ENCODE data around the gene ZNF396.
A peak's percentile ranks its signal among the peaks of the same experiment; 100 is the strongest.

The ZNF396 gene

DNA sequence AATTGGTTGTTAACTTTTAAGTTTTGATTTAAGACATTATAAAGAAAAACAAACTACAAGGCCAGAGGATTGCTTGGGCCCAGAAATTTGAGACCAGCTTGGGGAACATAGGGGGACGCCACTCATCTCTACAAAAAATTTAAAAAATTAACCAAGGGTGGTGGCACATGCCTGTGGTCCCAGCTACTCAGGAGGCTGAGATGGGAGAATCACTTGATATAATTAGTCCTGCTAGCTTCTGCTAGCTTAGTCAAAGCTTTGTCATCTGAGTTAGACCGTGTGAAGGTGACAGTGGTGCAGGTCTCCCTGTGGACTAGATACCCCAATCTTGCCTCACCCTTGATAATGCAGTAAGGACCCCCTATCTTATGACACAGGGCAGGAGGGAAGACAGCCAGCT lies 6.0 kb upstream of the ZNF396 start:
- DNase-seq (ENCODE audit: low read depth in 3 of 3): no peak

DNA sequence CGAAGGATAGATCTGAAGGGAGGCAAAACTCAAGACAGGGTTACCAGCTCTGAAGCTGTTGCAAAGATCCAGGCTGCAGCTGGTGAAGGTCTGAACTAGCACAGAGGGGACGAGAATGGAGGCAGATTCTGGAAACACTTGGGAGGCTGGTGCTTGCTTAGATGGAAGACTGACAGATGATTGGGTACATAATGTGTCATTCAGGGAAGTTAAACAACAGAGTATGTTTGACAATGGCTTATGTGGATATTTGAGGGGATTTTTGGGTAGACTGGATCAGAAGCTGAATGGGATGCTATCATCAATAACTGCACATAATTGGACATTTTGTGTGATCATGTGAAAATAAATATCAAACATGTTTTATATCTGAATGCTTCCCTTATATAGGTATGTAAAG lies 2.3 kb upstream of the ZNF396 start:
- DNase-seq (ENCODE audit: low read depth in 3 of 3): no peak

DNA sequence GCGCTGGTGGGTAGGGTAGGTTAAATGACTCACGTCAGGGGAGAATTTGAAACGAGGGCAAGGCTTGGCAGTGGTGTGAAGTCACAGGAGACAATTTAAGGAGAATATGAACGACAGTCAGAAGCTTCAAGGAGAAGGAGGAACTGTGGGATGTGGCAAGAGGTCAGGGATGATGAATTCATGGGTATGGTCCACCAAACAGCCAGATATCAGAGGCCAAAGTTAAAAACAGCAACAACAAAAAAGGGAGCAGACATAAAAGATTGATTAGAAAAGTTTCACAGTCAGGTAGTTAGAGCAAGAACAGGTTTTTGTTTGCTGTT lies 1.4 kb upstream of the ZNF396 start:
- no peak for DNase-seq (ENCODE audit: low read depth in 3 of 3)

DNA sequence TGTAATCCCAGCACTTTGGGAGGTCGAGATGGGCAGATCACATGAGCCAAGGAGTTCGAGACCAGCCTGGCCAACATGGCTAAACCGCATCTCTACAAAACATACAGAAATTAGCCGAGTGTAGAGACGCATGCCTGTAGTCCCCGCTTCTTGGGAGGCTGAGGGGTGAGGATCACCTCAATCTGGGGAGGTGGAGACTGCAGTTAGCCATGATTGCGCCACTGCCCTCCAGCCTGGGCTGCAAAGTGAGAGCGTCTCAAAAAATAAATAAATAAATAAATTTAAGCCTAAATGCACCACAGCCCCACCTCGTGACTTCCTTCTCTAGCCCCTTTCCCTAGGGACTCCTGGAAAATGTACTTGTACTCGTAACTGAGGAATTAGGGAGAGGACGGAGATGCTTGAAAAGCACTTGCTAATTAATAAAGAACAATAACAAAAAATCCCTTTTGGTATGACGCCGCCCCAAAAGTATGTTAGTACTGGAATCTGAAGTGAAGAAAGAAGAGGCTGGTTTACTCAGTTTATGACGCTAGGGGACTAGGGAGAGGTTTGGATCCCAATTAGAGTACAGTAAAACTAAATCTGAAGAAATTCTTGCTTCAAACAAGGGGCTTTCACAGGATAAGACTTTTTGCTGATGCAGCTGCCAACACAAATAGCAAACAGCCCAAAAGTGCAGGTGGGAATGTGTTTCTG lies 887 bp upstream of the ZNF396 start:
- DNase-seq (ENCODE audit: low read depth in 3 of 3): no peak

DNA sequence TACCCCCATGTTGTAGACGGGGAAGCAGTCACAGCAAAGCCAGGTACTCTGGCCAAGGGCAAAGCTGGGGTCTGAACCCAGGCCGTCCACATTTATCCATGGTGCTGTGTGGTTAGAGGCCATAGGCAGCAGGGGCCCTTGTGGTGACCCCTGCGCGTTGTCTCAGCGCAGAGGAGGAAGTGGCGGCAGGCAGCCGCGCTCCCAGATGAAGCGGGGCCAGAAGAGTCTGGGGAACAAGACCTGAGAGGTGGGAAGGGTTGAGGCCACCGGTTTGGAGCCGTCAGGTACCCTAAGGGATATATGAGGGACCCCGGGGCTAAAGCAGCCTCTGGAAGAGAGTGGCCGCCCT lies 770 bp downstream of the ZNF396 start:
- no peak for DNase-seq (ENCODE audit: low read depth in 3 of 3)

DNA sequence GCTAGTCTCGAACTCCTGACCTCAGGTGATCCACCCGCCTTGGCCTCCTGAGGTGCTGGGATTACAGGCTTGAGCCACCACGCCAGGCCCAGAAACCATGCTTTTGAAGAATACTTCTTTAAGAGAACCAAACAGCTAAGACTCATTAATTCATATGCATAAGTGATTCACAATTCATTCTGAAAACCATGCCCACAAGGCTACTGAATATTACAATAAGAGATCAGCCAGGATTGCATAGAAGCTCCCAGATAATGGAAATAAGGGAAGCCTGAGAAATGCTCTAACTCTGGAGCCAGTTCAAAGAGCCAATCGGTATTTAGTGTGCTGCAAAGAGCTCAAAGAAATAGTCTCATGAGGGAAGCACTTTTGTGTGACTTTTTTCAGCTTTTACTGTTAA lies 2.4 kb downstream of the ZNF396 start:
- DNase-seq (ENCODE audit: low read depth in 3 of 3): no peak

DNA sequence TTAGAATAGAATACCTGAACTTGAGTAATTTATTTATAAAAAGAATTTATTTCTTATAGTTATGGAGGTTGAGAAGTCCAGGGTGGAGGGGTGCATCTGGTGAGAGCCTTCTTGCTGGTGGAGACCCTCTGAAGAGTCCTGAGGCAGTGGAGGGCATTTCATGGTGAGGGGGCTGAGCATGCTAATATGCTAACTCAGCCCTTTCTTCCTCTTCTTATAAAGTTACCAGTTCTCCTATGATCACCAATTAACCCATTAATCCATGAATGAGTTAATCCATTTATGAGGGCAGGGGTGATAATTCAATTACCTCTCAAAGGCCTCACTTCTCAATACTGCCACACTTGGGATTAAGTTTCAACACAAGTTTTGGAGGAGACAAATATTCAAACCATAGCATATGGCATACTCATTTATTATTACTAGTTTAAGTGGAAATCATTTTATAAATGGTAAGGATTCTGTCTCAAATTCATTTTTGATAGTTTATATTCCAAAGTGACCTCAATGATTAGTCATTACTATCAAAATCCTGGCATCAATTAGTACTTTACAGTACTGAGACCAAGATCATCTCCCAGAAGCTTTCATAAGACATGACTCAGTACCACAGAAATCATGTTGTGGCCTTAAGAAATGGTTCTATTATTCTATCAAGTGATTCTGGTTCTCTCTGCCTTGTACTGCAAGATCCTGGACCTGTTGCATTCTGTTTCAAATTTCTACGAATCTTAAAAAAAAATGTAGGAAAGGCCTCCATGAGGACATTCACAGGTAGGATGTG lies 5.5 kb downstream of the ZNF396 start:
- DNase-seq (ENCODE audit: low read depth in 3 of 3): no peak

DNA sequence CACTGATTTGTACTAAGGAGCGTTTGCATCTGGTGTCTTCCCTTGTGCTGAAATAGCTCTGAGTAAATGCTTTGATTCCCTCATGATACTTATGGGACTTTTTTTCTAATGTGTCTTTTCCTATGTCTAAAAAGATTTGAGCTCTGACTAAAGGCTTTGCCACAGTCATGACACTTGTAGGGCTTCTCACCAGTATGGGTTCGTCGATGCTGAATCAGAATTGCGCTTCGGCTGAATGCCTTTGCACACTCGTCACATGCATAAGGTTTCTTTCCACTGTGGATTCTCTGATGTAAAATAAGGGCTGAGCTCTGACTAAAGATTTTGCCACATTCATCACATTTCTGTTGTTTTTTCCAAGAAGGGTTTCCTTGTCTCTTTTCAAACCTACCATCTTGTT lies 8.0 kb downstream of the ZNF396 start:
- DNase-seq (ENCODE audit: low read depth in 3 of 3): no peak

DNA sequence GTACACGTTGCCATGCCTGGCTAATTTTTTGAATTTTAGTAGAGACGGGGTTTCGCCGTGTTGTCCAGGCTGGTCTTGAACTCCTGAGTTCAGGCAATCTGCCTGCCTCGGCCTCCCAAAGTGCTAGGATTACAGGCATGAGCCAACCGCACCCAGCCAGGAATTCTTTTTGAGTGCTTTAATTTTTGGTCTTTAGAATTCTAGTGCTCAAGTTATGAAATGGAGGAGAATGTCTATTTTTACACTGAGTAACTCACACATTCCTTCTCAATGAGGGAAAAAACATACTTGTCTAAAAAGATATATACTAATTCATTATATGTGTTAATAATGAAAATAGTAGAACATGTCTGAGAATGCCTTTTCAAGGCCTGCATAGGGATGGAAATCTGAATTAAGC lies 8.5 kb downstream of the ZNF396 start:
- no peak for DNase-seq (ENCODE audit: low read depth in 3 of 3)

DNA sequence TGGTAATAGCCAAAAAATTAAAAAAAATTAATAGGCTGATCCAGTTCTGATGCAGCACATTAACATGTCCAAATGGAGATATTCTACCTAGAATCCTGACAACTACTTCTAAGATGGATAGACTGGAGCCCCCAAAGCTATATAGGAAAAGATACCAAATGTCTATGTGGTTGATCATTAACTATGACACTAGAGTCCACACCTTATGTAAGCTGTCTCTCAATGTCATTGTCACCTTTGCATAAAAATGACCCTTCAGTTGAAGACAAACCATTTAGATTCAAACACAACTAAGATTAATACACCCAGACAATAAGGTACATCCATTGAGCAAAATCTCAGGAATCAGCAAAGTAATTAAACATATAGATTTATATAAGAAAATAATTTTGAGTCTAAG lies 14.6 kb downstream of the ZNF396 start:
- DNase-seq (ENCODE audit: low read depth in 3 of 3): no peak

DNA sequence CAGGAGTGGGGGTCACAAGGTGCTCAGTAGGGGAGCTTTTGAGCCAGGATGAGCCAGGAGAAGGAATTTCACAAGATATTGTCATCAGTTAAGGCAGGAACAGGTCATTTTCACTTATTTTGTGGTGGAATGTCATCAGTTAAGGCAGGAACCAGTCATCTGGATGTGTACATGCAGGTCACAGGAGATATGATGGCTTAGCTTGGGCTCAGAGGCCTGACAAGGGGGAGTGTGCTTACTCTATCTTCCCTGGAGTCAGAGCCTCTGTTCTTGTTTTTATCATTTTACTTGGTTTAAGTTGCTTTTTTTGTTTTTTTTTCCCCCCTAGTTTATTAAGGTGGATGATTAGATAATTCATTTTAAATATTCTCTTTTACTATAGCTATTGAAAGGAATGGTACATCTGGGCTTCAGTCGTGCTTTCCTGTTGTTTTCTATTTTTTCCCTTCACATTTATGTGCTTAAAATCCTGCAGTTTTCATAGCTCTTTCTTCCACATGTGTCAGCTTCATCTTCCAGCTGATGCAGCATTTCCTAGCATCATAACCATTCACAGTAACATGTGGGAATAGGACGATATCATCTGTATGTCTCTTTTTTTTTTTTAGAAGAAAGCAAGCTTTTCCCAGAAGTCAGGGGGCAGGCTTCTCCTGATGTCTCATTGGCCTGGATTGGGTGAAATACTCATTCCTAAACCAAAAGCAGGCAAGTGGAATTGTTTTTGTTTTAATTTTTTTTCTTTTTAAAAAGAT lies 15.4 kb downstream of the ZNF396 start:
- DNase-seq (ENCODE audit: low read depth in 3 of 3): no peak

DNA sequence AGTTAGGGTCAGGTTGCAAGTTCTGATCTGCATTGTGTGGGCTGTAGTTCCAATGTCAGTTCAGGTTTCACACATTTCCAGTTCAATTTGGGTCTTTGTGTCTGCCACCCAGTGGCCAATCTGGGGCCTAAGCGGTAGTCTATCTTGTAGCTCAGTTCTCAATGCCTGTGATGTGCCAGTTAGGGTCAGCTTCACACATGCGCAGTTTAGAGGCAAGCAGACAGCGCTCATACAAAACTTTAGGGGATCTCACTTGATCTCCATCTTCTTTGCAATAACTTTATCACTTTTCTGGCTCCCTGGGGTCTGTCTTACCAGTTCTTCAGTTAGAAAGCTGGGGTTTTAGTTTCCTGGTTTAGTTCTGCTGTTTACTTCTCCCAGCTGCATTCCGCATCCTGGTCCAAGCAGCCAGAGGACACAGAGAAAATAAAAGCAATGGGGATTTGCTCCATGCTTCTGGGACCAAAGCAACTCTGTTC lies 22.0 kb downstream of the ZNF396 start:
- DNase-seq (ENCODE audit: low read depth in 3 of 3): peak; percentile 19 to 42 (median 19)

DNA sequence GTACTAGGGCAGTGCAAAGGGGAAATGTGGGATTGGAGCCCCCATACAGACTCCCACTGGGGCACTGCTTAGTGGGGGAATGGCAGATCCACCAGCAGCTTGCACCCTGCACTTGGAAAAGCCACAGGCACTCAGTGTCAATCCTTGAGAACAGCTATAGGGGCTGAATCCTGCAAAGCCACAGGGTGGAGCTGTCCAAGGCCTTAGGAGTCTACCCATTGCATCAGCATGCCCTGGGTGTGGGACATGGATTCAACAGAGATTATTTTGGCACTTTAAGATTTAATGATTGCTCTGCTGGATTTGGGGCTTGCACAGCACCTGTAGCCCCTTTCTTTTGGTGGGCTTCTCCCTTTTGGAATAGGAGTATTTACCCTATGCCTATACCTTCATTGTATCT lies 24.4 kb downstream of the ZNF396 start:
- no peak for DNase-seq (ENCODE audit: low read depth in 3 of 3)

DNA sequence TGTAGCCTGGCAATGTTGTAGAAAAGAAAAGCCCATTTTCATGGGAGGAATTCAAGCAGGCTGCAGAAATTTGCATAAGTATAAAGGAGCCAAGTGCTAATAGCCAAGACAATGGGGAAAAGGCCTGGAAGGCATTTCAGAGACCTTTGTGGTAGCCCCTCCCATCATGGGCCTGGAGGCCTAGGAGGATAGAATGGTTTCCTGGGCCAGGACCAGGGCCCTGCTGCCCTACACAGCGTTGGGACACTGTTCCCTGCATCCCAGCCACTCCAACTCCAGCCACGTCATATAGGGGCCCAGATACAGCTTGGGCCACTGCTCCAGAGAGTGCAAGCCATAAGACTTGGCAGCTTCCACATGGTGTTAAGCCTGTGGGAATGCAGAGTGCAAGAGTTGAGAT lies 24.9 kb downstream of the ZNF396 start:
- no peak for DNase-seq (ENCODE audit: low read depth in 3 of 3)

DNA sequence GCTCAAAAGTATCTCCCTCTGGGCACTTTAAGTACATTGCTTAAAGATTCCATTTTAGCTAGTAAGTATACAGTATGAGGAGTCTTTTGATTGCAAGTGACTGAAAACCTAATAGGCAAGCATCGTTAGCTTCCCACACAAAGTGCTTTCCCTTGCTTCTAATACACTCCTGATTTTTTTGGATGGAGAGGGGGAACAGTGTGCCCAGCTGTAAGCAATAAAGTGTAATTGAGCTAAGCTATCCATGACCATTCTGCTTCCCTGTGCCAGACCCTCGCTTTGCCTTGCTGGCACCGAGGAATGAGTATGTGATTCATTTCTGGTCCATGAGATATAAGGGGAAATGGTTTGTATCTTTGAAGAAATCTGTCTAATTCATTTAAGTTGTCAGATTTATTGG lies 29.1 kb downstream of the ZNF396 start:
- no peak for DNase-seq (ENCODE audit: low read depth in 3 of 3)

DNA sequence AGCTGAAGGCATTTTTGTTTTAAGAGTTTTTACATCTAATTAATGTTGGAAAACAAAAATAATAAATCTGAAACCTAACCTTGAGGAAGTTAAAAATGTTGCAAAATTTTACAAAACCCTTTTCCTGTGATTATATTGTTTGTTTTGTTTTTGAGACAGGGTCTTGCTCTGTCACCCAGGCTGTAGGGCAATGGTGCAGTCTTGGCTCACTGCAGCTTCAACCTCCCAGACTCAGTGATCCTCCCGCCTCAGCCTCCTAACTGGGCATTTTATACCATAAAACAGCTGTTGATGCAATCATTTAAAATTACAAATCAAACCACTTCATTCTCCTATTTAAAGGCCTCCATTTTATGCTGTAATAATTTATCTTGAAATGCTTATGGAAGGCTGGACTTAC lies 31.2 kb downstream of the ZNF396 start:
- DNase-seq (ENCODE audit: low read depth in 3 of 3): no peak

DNA sequence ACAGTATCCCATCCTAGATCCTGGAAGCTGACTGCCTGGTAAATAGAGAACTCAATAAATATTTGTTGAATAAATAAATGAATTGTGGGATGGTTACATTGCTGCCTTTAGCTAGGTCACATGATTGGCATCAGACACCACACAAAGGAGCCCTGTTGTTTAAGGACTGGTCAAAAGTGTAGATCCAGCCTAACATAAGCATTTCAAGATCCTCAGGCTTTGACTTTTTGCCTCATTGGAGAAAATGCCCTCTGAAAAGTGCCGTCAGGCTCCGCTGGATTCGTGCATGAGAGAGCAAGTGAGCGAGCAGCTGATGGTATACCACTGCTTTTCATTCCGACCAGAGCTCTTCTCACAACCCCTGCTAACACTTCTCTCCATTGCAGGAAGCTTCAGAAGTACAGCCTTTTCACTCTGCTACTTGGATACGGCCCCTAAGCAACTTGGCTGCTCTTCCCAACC lies 31.6 kb downstream of the ZNF396 start:
- DNase-seq (ENCODE audit: low read depth in 3 of 3): no peak

DNA sequence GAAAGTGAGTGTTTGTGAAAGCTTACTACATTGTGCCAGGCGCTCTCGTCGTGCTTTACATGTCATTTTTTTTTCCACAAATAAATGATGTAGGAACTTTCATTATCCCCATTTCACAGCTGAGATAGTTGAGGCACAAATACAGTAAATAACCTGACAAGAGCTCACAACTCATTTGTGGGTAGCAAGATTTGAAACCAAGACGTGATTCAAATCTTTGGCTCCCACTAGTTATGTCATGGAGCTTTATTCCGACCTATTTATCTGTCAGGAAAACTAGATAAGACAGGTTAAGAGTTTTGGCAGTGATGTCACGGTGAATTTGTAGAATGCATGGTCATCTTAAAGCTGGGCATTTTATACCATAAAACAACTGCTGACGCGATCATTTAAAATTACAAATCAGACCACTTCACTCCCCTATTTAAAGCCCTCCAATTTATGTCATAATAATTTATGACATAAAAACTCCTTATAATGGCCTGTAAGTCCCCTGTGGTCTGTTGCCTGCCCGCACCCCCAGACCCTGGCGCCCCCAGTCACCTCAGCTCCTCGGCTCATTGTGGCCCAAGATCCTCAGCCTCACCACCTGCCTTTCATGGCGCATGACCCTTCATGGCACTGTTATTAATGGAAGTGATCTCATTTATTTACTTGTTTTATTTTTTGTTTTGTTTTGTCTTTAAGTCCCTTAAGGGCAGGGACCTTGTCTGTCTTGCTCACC lies 32.2 kb downstream of the ZNF396 start:
- no peak for DNase-seq (ENCODE audit: low read depth in 3 of 3)

DNA sequence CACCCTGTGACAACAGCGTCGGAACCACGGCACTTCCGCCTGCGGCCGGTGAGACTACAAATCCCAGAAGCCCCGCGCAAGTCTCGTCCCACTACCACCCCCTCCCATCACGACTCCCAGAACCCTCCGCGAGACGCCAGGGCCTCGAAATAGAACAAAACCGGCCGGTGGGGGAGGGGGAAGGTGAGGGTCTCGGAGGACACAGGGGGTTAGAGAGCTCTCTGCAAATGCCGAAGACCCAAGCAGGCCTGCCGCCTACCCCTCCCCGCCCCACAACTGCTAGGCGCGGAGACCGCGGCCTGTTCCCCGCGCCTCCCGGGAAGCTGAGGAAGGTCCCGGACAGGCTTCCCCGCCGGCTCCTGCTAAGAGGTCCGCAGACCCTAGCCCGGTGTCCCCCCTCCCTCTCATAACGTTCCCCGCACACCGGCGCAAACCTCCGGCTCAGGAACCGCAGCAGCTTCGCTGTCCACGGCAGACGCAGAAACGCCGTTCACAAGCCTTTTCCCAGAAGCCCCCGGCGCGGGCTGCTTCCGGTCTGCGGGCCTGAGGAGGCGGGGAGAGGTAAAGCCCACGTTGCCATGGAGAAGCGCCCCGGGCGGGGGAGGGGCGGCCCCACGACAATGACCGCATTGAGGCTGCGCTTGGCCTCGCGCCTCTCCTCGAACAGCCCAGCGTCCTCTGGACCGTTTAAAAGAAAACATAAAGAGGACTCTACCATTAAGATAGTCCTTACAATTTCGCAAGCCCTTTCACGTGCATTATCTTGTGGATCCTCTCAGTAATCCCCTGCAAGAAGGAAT lies 33.0 kb downstream of the ZNF396 start, which contains the start of gene ZNF24:
ZNF24 (minus strand) TSS at position 485 of the 800 bp plus-strand sequence. CDS start 3,770 bp downstream, outside the sequence.
- DNase-seq (ENCODE audit: low read depth in 3 of 3): peak; percentile 82 to 92 (median 85)

DNA sequence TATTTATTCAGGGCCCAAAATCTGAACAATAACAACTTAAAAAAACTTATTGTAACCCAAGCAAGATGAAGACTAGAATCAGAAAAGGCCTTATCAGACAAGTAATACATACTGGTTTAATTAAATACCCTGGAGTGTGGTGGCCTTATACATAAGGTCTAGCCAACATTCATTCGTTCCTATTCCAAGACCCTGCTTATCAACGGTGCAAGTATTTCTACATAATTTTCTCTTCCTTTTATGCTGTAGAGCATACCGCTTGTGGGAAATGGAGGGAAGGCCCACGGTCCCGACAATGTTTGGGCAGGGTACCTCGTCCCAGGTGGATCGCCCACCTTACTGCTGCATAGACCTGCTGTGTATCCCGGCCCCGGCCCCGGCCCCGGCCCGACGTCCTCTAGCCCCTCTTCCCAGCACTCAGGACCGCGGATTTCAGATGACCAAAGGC lies 33.6 kb downstream of the ZNF396 start:
- no peak for DNase-seq (ENCODE audit: low read depth in 3 of 3)

DNA sequence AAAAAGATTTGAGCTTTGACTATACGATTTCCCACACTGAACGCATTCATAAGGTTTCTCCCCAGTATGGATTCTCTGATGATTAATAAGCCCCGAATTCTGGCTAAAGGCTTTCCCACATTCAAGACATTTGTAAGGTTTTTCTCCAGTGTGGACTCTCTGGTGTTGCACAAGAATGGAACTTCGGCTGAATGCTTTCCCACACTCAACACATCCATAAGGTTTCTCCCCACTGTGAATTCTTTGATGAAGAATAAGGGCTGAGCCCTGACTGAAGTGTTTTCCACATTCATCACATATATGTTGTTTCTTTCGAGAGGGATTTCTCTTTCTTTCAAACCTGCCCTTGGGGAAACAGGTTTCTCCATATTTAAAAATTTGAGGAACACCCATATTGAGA lies 39.9 kb downstream of the ZNF396 start:
- DNase-seq (ENCODE audit: low read depth in 3 of 3): no peak
